ENCODE results near the gene GNG12.

GRCh38 chr1:67666636-67667035 is 166.6 kb downstream of the GNG12 start:
- no peak for TF ChIP-seq CTCF (IDR thresholded peaks at IDR 0.05)
- TF ChIP-seq POLR2A (IDR thresholded peaks at IDR 0.05): no peak
- no peak for TF ChIP-seq POLR2AphosphoS5 (IDR thresholded peaks at IDR 0.05)

Data from stomach (tissue), 4 donors.